A673 (cell line): ENCODE results near the gene NINJ1. TPM values are rescaled to one million over a fixed set of nuclear protein-coding genes. Genes with fewer than 3 reads are reported as not detected.

ENCODE experiments used
- BruUV-seq: library from RNA; stranded (reverse); fragments of 400-500 nt; replicated peaks from 2 replicates; lab custom pipeline; 2021; lab: Mats Ljungman, UMichigan
- CTCF ChIA-PET: fragments of 300-600 bp; sonication (Branson Sonifier 250); formaldehyde crosslinking; loops from one replicate; lab custom pipeline; 2022; ENCODE audit warnings: antibody characterized with exemption; lab: Charles Lee
- POLR2A ChIA-PET: fragments of 300-600 bp; sonication (Branson Sonifier 250); formaldehyde crosslinking; loops from one replicate; lab custom pipeline; 2022; ENCODE audit warnings: antibody characterized with exemption; ENCODE audit not compliant: low non-redundant PET; lab: Charles Lee
- DNase-seq: peaks from one replicate; pipeline ENCODE4 v3.0.0-alpha.2; 2015; ENCODE audit warnings: low spot score
- H3K27ac ChIP-seq: fragments of 200-600 bp; sonication (generic); 2 replicates; pipeline ENCODE4 v1.5.1; 2016; ENCODE audit warnings: mixed run types, low read depth, mild to moderate bottlenecking, mixed read lengths, antibody characterized with exemption, low read length; ENCODE audit not compliant: poor library complexity, severe bottlenecking
- H3K27me3 ChIP-seq: fragments of 200-600 bp; sonication (generic); replicated peaks from 2 replicates; pipeline ENCODE4 v1.6.1; 2017; ENCODE audit warnings: mixed run types, low read depth, mild to moderate bottlenecking, mixed read lengths, antibody characterized with exemption, low read length; ENCODE audit not compliant: insufficient read depth, poor library complexity
- H3K36me3 ChIP-seq: fragments of 200-600 bp; sonication (generic); 2 replicates; pipeline ENCODE4 v1.6.1; 2016; ENCODE audit warnings: mixed run types, mild to moderate bottlenecking, mixed read lengths, antibody characterized with exemption, low read length; ENCODE audit not compliant: insufficient read depth, poor library complexity, severe bottlenecking
- H3K4me1 ChIP-seq: fragments of 200-600 bp; sonication (generic); 2 replicates; pipeline ENCODE4 v1.6.1; 2017; ENCODE audit warnings: mixed run types, mild to moderate bottlenecking, mixed read lengths, antibody characterized with exemption, low read length; ENCODE audit not compliant: insufficient read depth, poor library complexity, severe bottlenecking
- H3K4me3 ChIP-seq: fragments of 200-600 bp; sonication (generic); 2 replicates; pipeline ENCODE4 v1.5.1; 2016; ENCODE audit warnings: low read depth, mixed run types, mild to moderate bottlenecking, mixed read lengths, low read length; ENCODE audit not compliant: poor library complexity, severe bottlenecking
- H3K9me3 ChIP-seq: fragments of 200-600 bp; sonication (generic); 2 replicates; pipeline ENCODE4 v1.6.1; 2016; ENCODE audit warnings: mixed run types, low read depth, mild to moderate bottlenecking, mixed read lengths, antibody characterized with exemption, low read length; ENCODE audit not compliant: poor library complexity, severe bottlenecking
- EZH2 ChIP-seq: fragments of 200-600 bp; sonication (generic); IDR thresholded peaks from 2 replicates; pipeline ENCODE4 v1.6.1; 2017; ENCODE audit warnings: borderline replicate concordance, low read depth, mild to moderate bottlenecking, mixed read lengths, antibody characterized with exemption, low read length; ENCODE audit not compliant: poor library complexity, severe bottlenecking
- intact Hi-C: fragments of 100-400 bp; cut with micrococcal nuclease; formaldehyde crosslinking; loops from one replicate; pipeline ENCODE4 v1.10.0; 2022; ENCODE audit not compliant: unreplicated experiment
- total RNA-seq: library from RNA; stranded (reverse); gene quantifications from 2 replicates; pipeline ENCODE4 v1.2.3, GENCODE V29; 2021
- TF ChIP-seq, protein P1 (sequence below): fragments of 300-800, 200-600 bp; sonication (generic); conservative IDR thresholded peaks from 2 replicates; pipeline ENCODE4 v1.5.1; 2017; ENCODE audit warnings: low read depth, mild to moderate bottlenecking, antibody characterized with exemption, low read length, moderate library complexity, mixed read lengths

NINJ1 gene
- total RNA-seq, 1 experiment from 2014 or later, result 9.2 TPM

DNA sequence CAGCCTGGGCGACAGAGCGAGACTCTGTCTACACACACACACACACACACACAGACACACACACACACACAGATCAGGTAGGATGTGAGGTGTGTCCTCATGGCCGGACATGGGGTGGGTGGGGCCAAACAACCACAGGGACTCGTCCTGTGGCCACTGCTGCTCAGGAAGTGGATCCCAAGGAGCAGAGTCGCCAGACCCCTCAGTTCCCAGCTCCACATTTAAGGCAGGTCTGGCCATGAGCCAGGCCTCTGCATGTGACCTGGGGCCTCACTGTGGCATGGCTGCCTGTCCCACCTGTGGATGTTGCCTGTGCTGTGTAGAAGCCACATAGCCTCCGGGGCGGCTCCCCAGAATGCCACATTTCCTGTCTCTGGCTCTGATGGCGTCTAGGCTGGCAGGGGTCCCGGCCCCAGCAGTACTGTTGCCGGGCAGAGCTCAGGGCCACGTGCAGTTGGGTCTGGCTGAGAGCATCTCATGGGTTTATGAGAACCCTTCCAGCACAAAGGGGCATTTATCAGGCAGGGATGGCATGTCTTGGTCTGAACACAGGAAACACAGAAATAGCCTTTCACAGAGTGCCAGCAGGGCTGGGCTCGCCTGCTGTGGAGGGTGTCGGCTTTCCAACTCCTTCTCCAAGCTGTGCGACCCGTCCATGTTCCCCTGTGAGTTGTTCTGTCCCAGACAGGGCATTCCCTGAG, 9.9 kb upstream of the NINJ1 start:
- TF ChIP-seq, protein P1, sequence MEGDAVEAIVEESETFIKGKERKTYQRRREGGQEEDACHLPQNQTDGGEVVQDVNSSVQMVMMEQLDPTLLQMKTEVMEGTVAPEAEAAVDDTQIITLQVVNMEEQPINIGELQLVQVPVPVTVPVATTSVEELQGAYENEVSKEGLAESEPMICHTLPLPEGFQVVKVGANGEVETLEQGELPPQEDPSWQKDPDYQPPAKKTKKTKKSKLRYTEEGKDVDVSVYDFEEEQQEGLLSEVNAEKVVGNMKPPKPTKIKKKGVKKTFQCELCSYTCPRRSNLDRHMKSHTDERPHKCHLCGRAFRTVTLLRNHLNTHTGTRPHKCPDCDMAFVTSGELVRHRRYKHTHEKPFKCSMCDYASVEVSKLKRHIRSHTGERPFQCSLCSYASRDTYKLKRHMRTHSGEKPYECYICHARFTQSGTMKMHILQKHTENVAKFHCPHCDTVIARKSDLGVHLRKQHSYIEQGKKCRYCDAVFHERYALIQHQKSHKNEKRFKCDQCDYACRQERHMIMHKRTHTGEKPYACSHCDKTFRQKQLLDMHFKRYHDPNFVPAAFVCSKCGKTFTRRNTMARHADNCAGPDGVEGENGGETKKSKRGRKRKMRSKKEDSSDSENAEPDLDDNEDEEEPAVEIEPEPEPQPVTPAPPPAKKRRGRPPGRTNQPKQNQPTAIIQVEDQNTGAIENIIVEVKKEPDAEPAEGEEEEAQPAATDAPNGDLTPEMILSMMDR, result no peak
- no peak for TF ChIP-seq EZH2
- no peak for DNase-seq
- H3K4me1 ChIP-seq, result no peaks in the 10 kb centered on the region
- H3K27me3 ChIP-seq, result no peaks in the 10 kb centered on the region
- H3K27ac ChIP-seq, result no peak overlapping the region
- POLR2A ChIA-PET, result no interaction called here
- no peaks in the 10 kb centered on the region for H3K36me3 ChIP-seq
- CTCF ChIA-PET, result no interaction called here
- no TSS peak for BruUV-seq
- intact Hi-C loops, result no loop called here
- H3K4me3 ChIP-seq, result no peak overlapping the region
- H3K9me3 ChIP-seq, result no peaks in the 10 kb centered on the region

GRCh38 chr9:93141771-93142483, 7.9 kb upstream of the NINJ1 start:
- Histone ChIP-seq H3K4me3 (no peak overlapping the region), H3K27ac (no peak overlapping the region), H3K27me3 (no peaks in the 10 kb centered on the region), H3K36me3 (no peaks in the 10 kb centered on the region), H3K4me1 (no peaks in the 10 kb centered on the region), H3K9me3 (no peaks in the 10 kb centered on the region)
- ChIA-PET CTCF (no interaction called here), POLR2A (no interaction called here)
- no TSS peak for BruUV-seq
- TF ChIP-seq, protein P1, result no peak
- TF ChIP-seq EZH2, result no peak
- intact Hi-C loops, result no loop called here
- DNase-seq, result no peak

DNA sequence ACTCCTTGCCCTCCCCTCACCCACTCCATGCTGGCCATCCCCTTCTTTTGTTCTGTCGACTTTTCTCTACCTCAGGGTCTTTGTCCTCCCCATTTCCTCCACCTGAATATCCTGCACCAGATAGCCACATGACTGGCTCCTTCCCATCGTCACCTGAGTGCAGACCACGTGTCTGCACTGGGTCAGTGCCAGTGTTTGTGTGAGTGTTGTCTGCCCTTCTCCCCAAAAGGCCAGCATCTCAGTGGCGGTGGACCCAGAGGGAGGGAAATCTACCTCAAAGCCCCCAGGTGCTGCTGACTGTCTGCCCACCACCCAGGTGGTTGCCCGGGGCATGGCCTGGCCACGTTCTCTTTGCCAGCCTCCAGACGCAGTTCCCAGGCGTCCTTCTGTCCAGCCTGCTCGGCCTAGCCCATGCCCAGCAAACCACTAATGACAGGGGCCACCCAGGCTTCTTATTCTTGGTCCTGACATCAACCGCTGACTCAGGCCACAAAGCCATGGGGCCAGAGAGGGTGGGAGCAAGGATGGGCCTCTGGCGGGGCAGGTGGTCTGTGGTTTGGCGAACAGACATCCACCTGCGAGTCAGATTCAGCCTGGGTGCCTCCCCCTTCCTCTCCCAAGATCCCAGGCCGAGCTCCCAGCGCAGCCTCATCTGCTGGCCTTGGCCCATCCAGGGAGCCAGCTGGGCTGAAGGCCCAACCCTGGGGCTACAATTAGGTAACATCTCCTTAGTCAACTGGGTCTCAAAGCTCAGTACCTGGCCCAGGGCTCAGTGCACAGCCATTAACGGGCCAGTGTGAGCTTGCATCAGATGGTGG, 5.5 kb upstream of the NINJ1 start:
- no peak for TF ChIP-seq EZH2
- TF ChIP-seq, protein P1, result no peak
- Histone ChIP-seq H3K36me3 (no peaks in the 10 kb centered on the region), H3K27me3 (no peaks in the 10 kb centered on the region), H3K27ac (no peak overlapping the region), H3K4me3 (no peak overlapping the region), H3K9me3 (no peaks in the 10 kb centered on the region), H3K4me1 (peaks cover 2% of the 10 kb centered on the region)
- intact Hi-C loops, result no loop called here
- BruUV-seq, result no TSS peak
- ChIA-PET POLR2A (no interaction called here), CTCF (no interaction called here)
- DNase-seq, result no peak
